ENCODE results near the gene CENPA.

GRCh38 chr2:26742048-26742770 lies 43.6 kb upstream of the CENPA start:
- TF ChIP-seq, protein P1, sequence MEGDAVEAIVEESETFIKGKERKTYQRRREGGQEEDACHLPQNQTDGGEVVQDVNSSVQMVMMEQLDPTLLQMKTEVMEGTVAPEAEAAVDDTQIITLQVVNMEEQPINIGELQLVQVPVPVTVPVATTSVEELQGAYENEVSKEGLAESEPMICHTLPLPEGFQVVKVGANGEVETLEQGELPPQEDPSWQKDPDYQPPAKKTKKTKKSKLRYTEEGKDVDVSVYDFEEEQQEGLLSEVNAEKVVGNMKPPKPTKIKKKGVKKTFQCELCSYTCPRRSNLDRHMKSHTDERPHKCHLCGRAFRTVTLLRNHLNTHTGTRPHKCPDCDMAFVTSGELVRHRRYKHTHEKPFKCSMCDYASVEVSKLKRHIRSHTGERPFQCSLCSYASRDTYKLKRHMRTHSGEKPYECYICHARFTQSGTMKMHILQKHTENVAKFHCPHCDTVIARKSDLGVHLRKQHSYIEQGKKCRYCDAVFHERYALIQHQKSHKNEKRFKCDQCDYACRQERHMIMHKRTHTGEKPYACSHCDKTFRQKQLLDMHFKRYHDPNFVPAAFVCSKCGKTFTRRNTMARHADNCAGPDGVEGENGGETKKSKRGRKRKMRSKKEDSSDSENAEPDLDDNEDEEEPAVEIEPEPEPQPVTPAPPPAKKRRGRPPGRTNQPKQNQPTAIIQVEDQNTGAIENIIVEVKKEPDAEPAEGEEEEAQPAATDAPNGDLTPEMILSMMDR (IDR thresholded peaks at IDR 0.05; ENCODE audit: low read depth, low read length) = no peak
- no peak for TF ChIP-seq EZH2phosphoT487 (IDR thresholded peaks at IDR 0.05; ENCODE audit: low read depth)

All from OCI-LY3 (cell line).